Globus pallidus (tissue), 1 donor: ENCODE results near the gene CBFA2T2.
"Not testable (repeated sequence)": the region's sequence is repeated elsewhere in the genome, so short reads cannot be mapped to it uniquely, and the experiment has no call there.

ENCODE experiments used
- DNase-seq: peaks from one replicate; pipeline ENCODE4 v3.0.0-alpha.2; 2015; ENCODE audit warnings: low spot score

The CBFA2T2 gene

DNA sequence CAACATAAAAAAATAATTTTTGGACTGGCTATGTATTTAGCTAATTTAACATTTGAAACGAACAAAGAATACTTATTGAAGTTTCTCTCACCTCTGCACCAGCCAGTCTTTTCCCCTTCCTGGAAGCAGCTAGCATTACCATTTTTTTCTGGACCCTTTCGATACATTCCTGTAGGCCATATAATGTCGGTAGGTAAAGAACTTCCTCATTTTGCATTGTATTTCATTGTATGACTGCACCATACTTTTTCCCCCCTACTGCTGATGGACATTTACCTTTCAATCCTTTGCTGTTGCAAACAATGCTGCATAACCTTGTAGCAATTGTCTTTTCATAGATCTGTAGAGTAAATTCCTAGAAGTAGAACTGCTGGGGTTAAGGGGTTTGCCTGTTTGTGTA, 17.6 kb downstream of the CBFA2T2 start:
- no peak for DNase-seq

GRCh38 chr20:33508015-33508414, 18.1 kb downstream of the CBFA2T2 start:
- not testable (repeated sequence) for DNase-seq

GRCh38 chr20:33509057-33509456, 19.2 kb downstream of the CBFA2T2 start:
- DNase-seq: not testable (repeated sequence)

DNA sequence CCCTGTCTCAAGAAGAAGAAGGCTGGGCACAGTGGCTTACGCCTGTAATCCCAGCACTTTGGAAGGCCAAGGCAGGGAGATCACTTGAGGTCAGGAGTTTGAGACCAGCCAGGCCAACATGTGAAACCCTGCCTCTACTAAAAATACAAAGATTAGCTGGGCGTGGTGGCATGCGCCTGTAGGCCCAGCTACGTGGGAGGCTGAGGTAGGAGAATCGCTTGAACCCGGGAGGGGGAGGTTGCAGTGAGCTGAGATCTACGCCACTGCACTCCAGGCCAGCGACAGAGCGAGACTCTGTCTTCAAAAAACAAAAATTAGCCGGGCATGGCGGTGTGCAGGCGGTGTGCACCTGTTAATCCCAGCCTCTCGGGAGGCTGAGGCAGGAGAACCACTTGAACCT, 22.0 kb downstream of the CBFA2T2 start:
- DNase-seq: not testable (repeated sequence)

DNA sequence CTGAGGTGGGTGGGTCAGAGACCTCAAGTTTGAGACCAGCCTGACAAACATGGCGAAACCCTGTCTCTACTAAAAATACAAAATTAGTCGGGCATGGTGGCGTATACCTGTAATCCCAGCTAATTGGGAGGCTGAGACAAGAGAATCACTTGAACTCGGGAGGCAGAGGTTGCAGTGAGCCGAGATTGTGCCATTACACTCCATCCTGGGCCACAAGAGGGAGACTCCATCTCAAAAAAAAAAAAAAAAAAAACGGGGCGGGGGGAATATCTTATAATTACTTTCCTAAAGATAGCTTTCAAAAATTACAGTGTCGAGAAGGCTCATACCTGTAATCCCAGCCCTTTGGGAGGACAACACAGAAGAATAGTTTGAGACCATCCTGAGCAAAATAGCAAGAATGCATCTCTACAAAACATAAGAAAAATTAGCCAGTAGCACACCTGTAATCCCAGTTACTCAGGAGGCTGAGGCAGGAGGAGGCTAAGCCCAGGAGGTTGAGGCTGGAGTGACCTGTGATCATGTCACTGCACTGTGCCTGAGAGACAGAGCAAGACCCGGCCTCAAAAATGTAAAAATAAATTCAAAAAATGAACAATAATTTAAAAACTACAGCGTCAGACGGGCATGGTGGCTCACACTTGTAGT, 25.8 kb downstream of the CBFA2T2 start:
- DNase-seq: no peak

DNA sequence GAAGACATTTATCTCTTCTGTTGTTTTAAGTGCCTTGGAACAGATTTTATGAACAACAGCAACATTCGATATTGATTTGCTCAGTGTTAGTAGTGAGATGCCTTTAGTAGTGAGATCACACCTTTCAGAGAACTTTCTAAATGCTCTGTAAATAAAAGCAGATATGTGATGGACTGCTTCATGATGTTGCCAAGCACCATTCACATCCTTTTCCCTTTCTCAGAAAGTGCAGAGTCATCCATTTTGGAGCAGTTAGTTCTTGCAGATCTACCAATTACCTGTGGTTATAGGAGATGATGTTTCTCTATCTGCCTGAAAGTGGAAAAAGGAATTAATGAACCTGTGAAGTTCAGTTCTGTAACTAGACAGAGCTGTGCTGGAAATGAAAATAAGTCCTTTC, 27.0 kb downstream of the CBFA2T2 start:
- no peak for DNase-seq

- DNase-seq: no peak
Measured at GRCh38 chr20:33518071-33518470, 28.2 kb downstream of the CBFA2T2 start.

DNA sequence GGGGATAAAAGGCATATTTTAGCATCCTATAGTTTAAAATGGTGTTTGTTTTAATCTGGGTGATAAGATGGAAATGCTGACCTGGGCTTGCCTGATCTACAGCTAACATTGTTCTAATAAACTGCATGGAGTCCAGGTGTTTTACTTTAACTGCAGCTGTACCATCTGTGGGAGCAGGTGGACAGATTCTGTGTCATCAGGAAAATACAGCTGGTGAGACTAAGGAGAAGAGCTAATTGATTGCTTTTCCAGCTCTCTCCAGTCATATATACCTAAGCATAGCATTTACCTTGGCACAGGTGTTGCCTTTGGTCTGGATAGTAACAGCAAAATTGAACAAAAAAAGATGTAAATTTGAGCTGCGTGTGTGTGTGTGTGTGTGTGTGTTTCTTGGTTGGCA, 31.6 kb downstream of the CBFA2T2 start:
- DNase-seq: no peak

- DNase-seq: no peak
Measured at GRCh38 chr20:33522256-33522820, 32.4 kb downstream of the CBFA2T2 start.

DNA sequence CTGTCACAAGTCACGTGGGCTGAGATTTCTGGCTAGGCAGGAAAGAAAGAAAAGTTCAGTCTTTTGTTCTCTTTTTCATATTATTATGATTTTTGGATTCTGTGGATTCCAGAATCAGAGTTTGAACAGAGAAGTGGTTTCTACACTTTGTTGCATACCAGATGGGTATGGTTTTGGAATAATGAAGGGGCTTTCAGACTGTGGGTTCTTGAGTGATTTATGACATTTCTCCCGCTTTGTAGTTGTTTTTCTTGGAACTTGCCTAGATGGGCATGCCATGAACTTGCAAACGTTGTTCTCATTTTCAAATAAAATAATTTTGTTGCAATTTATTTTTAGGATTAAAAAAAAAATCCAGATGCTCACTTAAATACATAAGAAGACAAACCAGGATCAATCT, 34.4 kb downstream of the CBFA2T2 start:
- no peak for DNase-seq

- DNase-seq: no peak
Measured at GRCh38 chr20:33526769-33527168, 36.9 kb downstream of the CBFA2T2 start.

- DNase-seq: no peak
Measured at GRCh38 chr20:33531047-33531877, 41.4 kb downstream of the CBFA2T2 start.

- DNase-seq: no peak
Measured at GRCh38 chr20:33531885-33532284, 42.0 kb downstream of the CBFA2T2 start.

GRCh38 chr20:33532753-33533459, 43.0 kb downstream of the CBFA2T2 start:
- no peak for DNase-seq

GRCh38 chr20:33535717-33536116, 45.8 kb downstream of the CBFA2T2 start:
- not testable (repeated sequence) for DNase-seq

- DNase-seq: no peak
Measured at GRCh38 chr20:33537608-33538007, 47.7 kb downstream of the CBFA2T2 start.

DNA sequence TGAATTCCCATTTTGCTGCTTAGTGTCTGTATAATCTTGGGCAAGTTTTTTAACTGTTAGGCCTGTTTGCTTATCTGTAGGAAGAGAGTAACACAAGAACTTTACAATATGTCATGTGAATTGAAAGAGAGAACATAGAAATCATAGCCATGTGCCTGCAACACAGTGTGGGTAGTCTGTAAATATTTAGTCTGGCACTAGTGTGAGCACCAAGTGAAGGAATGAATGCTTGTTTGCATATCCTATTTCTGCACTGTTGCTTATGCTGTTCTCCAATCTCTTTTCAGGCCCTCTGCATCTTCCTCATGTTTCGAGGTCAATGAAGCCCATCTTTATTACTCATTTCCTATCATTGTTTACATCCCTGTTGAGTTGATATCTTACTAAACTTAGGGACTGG, 49.2 kb downstream of the CBFA2T2 start:
- no peak for DNase-seq

GRCh38 chr20:33540427-33540826, 50.5 kb downstream of the CBFA2T2 start:
- DNase-seq: no peak

DNA sequence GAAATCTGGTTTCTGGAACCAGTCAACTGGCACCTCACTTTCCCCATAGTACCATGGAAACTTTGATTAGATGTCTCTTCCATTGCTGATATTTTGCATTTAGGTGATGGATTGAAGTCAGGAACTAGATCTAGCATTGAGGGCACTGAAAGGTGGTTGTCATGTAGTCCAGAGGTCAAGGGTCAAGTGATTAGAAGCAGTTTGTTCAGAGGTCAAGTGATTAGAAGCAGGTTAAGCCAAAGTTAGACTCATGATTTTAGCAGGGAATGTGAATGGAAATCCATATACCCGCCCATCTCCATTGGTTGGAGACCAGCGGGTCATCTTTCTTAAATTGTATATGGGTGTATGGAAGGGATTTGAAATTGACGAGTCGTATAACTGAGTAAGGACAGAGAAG, 51.2 kb downstream of the CBFA2T2 start:
- DNase-seq: no peak

GRCh38 chr20:33541797-33542196, 51.9 kb downstream of the CBFA2T2 start:
- no peak for DNase-seq

DNA sequence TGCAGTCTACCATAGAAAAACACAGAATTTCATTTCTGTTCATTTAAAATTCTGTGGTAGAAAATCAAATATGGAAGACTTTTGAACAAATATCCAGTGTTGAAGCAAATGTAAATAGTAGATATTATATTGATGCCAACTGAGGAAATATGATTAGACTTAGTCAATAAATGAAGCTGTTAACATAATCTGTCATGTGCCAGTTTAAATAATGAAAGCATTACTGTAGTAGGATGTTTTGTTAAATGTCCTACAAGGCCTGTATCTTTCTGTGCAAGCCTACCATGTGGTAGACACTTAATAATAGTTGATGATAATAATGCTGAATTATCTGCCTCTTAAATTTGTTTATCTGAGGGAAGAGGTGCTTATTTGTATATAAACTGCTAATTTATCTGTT, 55.9 kb downstream of the CBFA2T2 start:
- DNase-seq: no peak

GRCh38 chr20:33549229-33549999, 59.5 kb downstream of the CBFA2T2 start:
- no peak for DNase-seq
